Measurements from ENCODE around the gene YJU2. TPM values are rescaled to one million over a fixed set of nuclear protein-coding genes. Genes with fewer than 3 reads are reported as not detected.

YJU2 gene
- total RNA-seq, 1 donor from 2014 or later: 7.8 TPM

GRCh38 chr19:4313847-4314490 is 67.1 kb downstream of the YJU2 start:
- intact Hi-C loops (cut with DNase I): no loop called here
- ATAC-seq (ENCODE audit: poor library complexity) (no peak), DNase-seq (no peak)

- intact Hi-C loops (cut with DNase I): no loop called here
- DNase-seq (no peak), ATAC-seq (ENCODE audit: poor library complexity) (no peak)
Measured at GRCh38 chr19:4316956-4317355, 70.1 kb downstream of the YJU2 start.

- DNase-seq (no peak), ATAC-seq (ENCODE audit: poor library complexity) (no peak)
- intact Hi-C loops (cut with DNase I): no loop called here
Measured at GRCh38 chr19:4318460-4318859, 71.6 kb downstream of the YJU2 start.

Other genes starting within 250 kb of the YJU2 start
- gene PIAS4, start 239.3 kb upstream of the YJU2 start, total RNA-seq: 16.7 TPM
- gene ZBTB7A, start 180.2 kb upstream of the YJU2 start, total RNA-seq: 31.4 TPM
- gene MAP2K2, start 123.0 kb upstream of the YJU2 start, total RNA-seq: 136 TPM
- not detected for gene CREB3L3, start 93.4 kb upstream of the YJU2 start, total RNA-seq
- 9.4 TPM for gene SIRT6, start 64.5 kb upstream of the YJU2 start, total RNA-seq
- gene ANKRD24, start 64.4 kb upstream of the YJU2 start, total RNA-seq: 0.08 TPM
- 0.51 TPM for gene EBI3, start 17.6 kb upstream of the YJU2 start, total RNA-seq
- not detected for gene SHD, start 32.2 kb downstream of the YJU2 start, total RNA-seq
- 0.24 TPM for gene TMIGD2, start 55.3 kb downstream of the YJU2 start, total RNA-seq
- not detected for gene FSD1, start 57.5 kb downstream of the YJU2 start, total RNA-seq
- gene STAP2, start 91.7 kb downstream of the YJU2 start, total RNA-seq: 1.6 TPM
- 16.6 TPM for gene MPND, start 96.5 kb downstream of the YJU2 start, total RNA-seq
- 18.6 TPM for gene SH3GL1, start 153.5 kb downstream of the YJU2 start, total RNA-seq
- gene CHAF1A, start 155.6 kb downstream of the YJU2 start, total RNA-seq: 5.4 TPM
- gene UBXN6, start 210.7 kb downstream of the YJU2 start, total RNA-seq: 120 TPM
- gene HDGFL2, start 225.2 kb downstream of the YJU2 start, total RNA-seq: 27.8 TPM